LHCN-M2 (cell line): ENCODE data around the gene REST. TPM values are rescaled to one million over a fixed set of nuclear protein-coding genes. Genes with fewer than 3 reads are reported as not detected.
"Not testable (repeated sequence)": the region's sequence is repeated elsewhere in the genome, so short reads cannot be mapped to it uniquely, and the experiment has no call there.

Experiments
- DNase-seq: peaks from one replicate; pipeline ENCODE4 v3.0.0-alpha.2; 2012; ENCODE audit warnings: low read depth
- polyA plus RNA-seq: library from polyadenylated mRNA; unstranded; fragments of >200 nt; gene quantifications from one replicate; pipeline ENCODE4 v1.2.1, GENCODE V29; 2012; ENCODE audit warnings: missing spikeins
- total RNA-seq: library from RNA; depleted of rRNA; stranded (reverse); fragments of >200 nt; gene quantifications from 2 replicates; pipeline ENCODE4 v1.2.3, GENCODE V29; 2014; rRNA removed

Gene REST
- 28.0 and 34.4 TPM in 2 replicates for total RNA-seq
- polyA plus RNA-seq, result 5.6 TPM

GRCh38 chr4:56907489-56908205 is at the start of gene REST:
TSS of gene REST (plus strand) at chr4:56907900. CDS start at chr4:56910639, 2,739 bp downstream.
- DNase-seq, result peak; percentile 61

- no peak for DNase-seq
Observed at GRCh38 chr4:56859841-56860240, 47.9 kb upstream of the REST start.

- no peak for DNase-seq
Observed at GRCh38 chr4:56860781-56861180, 46.9 kb upstream of the REST start.

- no peak for DNase-seq
Observed at GRCh38 chr4:56861360-56861759, 46.3 kb upstream of the REST start.

GRCh38 chr4:56863441-56864139 is 44.1 kb upstream of the REST start:
- peak; percentile 26 for DNase-seq

GRCh38 chr4:56870946-56871345 is 36.8 kb upstream of the REST start:
- no peak for DNase-seq

GRCh38 chr4:56871371-56871866 is 36.3 kb upstream of the REST start:
- peak; percentile 90 for DNase-seq

GRCh38 chr4:56874166-56874565 is 33.5 kb upstream of the REST start:
- no peak for DNase-seq

- DNase-seq, result no peak
Observed at GRCh38 chr4:56874923-56875322, 32.8 kb upstream of the REST start.

GRCh38 chr4:56876264-56876663 is 31.4 kb upstream of the REST start:
- DNase-seq, result no peak

GRCh38 chr4:56879996-56880395 is 27.7 kb upstream of the REST start:
- no peak for DNase-seq

GRCh38 chr4:56880572-56880971 is 27.1 kb upstream of the REST start:
- DNase-seq, result peak; percentile 55

GRCh38 chr4:56884511-56884910 is 23.2 kb upstream of the REST start:
- DNase-seq, result not testable (repeated sequence)

GRCh38 chr4:56892691-56893090 is 15.0 kb upstream of the REST start:
- no peak for DNase-seq

- not testable (repeated sequence) for DNase-seq
Observed at GRCh38 chr4:56897842-56898241, 9.9 kb upstream of the REST start.

GRCh38 chr4:56900186-56900585 is 7.5 kb upstream of the REST start:
- not testable (repeated sequence) for DNase-seq

- no peak for DNase-seq
Observed at GRCh38 chr4:56902703-56903102, 5.0 kb upstream of the REST start.

- DNase-seq, result no peak
Observed at GRCh38 chr4:56905796-56906195, 1.9 kb upstream of the REST start.

GRCh38 chr4:56906489-56907393 is 959 bp upstream of the REST start:
- DNase-seq, result no peak

GRCh38 chr4:56908206-56909085 is 746 bp downstream of the REST start:
- DNase-seq, result peak; percentile 57
